GM12878 (cell line): ENCODE data around the gene E2F1. TPM values are rescaled to one million over a fixed set of nuclear protein-coding genes. Genes with fewer than 3 reads are reported as not detected.

Experiments used
- ATAC-seq: fragments of 200-7000 bp; cut with Tn5 transposase; 3 replicates; pipeline ENCODE4 v1.9.1; 2020; ENCODE audit warnings: mild to moderate bottlenecking, moderate library complexity
- BruUV-seq: library from RNA; stranded (reverse); fragments of 400-500 nt; replicated peaks from 2 replicates; lab custom pipeline; 2021; lab: Mats Ljungman, UMichigan
- CTCF ChIA-PET: fragments of 300-600 bp; sonication (Branson Sonifier 250); formaldehyde crosslinking; extraction: SDS; loops from one replicate; lab custom pipeline; 2021; ENCODE audit warnings: inconsistent platforms; lab: Yijun Ruan, JAX
- POLR2A ChIA-PET: fragments of 350-600 bp; formaldehyde crosslinking; extraction: SDS; loops from one replicate; lab custom pipeline; 2021; ENCODE audit warnings: inconsistent platforms; lab: Charles Lee
- RAD21 ChIA-PET: fragments of 300-600 bp; sonication (Branson Sonifier 250); formaldehyde crosslinking; loops from one replicate; lab custom pipeline; 2023; ENCODE audit warnings: antibody characterized with exemption; ENCODE audit not compliant: unreplicated experiment; lab: Charles Lee
- SMC1A ChIA-PET: fragments of 300-600 bp; sonication (Branson Sonifier 250); formaldehyde crosslinking; loops from one replicate; lab custom pipeline; 2023; ENCODE audit not compliant: unreplicated experiment, uncharacterized antibody; lab: Charles Lee
- DNase-seq: peaks from one replicate; pipeline ENCODE4 v3.0.0-alpha.2; 2011; ENCODE audit warnings: low read depth, low spot score
- FAIRE-seq: peaks from 3 replicates; lab custom pipeline; 2011; peaks lifted over from hg19 to GRCh38; lab: Jason Lieb, UNC
- H2AFZ ChIP-seq: 2 replicates; pipeline ENCODE4 v1.6.0; 2011; ENCODE audit warnings: low read depth, low read length, control low read depth; ENCODE audit not compliant: control insufficient read depth
- H3K27ac ChIP-seq: 2 replicates; pipeline ENCODE4 v1.5.1; 2011; ENCODE audit warnings: control low read depth; ENCODE audit not compliant: control insufficient read depth, insufficient read depth
- H3K27me3 ChIP-seq, 2 experiments: replicated peaks in 1 of 2; 2 replicates each; pipeline versions ENCODE4 v1.6.0 to v1.6.1; 2011; ENCODE audit warnings: low read length in 1 of 2; ENCODE audit not compliant: control insufficient read depth in 2 of 2, insufficient read depth in 2 of 2
- H3K36me3 ChIP-seq, 2 experiments: 2 replicates each; pipeline ENCODE4 v1.5.1; 2011; ENCODE audit warnings: low read length in 1 of 2; ENCODE audit not compliant: control insufficient read depth in 2 of 2, insufficient read depth in 2 of 2
- H3K4me1 ChIP-seq: 2 replicates; pipeline ENCODE4 v1.6.1; 2011; ENCODE audit warnings: mild to moderate bottlenecking, low read length, moderate library complexity, mixed read lengths; ENCODE audit not compliant: control insufficient read depth, insufficient read depth
- H3K4me2 ChIP-seq: 2 replicates; pipeline ENCODE4 v1.6.0; 2011; ENCODE audit warnings: control low read depth; ENCODE audit not compliant: control insufficient read depth, insufficient read depth
- H3K4me3 ChIP-seq: fragments of 200-600 bp; sonication (generic); 2 replicates; pipeline ENCODE4 v1.5.1; 2016
- H3K79me2 ChIP-seq: 2 replicates; pipeline ENCODE4 v1.6.0; 2011; ENCODE audit warnings: low read length; ENCODE audit not compliant: control insufficient read depth, insufficient read depth
- H3K9ac ChIP-seq: 2 replicates; pipeline ENCODE4 v1.8.0; 2011; ENCODE audit warnings: low read length, control low read depth, mixed read lengths; ENCODE audit not compliant: control insufficient read depth, insufficient read depth
- H3K9me3 ChIP-seq: replicated peaks from 3 replicates; pipeline ENCODE4 v1.5.1; 2011; ENCODE audit warnings: mild to moderate bottlenecking, low read length; ENCODE audit not compliant: control insufficient read depth, insufficient read depth
- H4K20me1 ChIP-seq: 2 replicates; pipeline ENCODE4 v1.6.0; 2011; ENCODE audit not compliant: control insufficient read depth, insufficient read depth
- BMI1 ChIP-seq: fragments of 450-650 bp; IDR thresholded peaks from 2 replicates; pipeline ENCODE4 v1.6.1; 2016; ENCODE audit warnings: mild to moderate bottlenecking, moderate library complexity, borderline replicate concordance
- FOXM1 ChIP-seq: IDR thresholded peaks from 2 replicates; pipeline ENCODE4 v1.6.1; 2012; ENCODE audit warnings: low read depth, mild to moderate bottlenecking, inconsistent platforms, low read length, moderate library complexity
- IRF5 ChIP-seq: fragments of 450-650 bp; IDR thresholded peaks from 2 replicates; pipeline ENCODE4 v1.6.1; 2017; ENCODE audit warnings: borderline replicate concordance
- MEF2B ChIP-seq: fragments of 450-650 bp; IDR thresholded peaks from 2 replicates; pipeline ENCODE4 v1.6.1; 2018; ENCODE audit warnings: mild to moderate bottlenecking, moderate library complexity; ENCODE audit not compliant: partially characterized antibody, poor library complexity, severe bottlenecking
- MYB ChIP-seq: fragments of 150-350 bp; IDR thresholded peaks from 2 replicates; pipeline ENCODE4 v1.6.1; 2014; ENCODE audit warnings: mild to moderate bottlenecking, low read depth, low read length, borderline replicate concordance
- NFIC ChIP-seq: IDR thresholded peaks from 2 replicates; pipeline ENCODE4 v1.6.1; 2012; ENCODE audit warnings: low read depth, mild to moderate bottlenecking, inconsistent platforms, low read length, moderate library complexity
- PML ChIP-seq: IDR thresholded peaks from 2 replicates; pipeline ENCODE4 v1.6.1; 2012; ENCODE audit warnings: low read length, inconsistent platforms
- SRF ChIP-seq, 2 experiments: IDR thresholded peaks; 2 replicates each; pipeline ENCODE4 v1.6.1; 2011; ENCODE audit warnings: low read depth in 2 of 2, low read length in 2 of 2, mild to moderate bottlenecking in 1 of 2, moderate library complexity in 1 of 2
- ZBTB4 ChIP-seq: fragments of 450-650 bp; formaldehyde crosslinking; IDR thresholded peaks from 2 replicates; pipeline ENCODE4 v1.4.0; 2022; ENCODE audit warnings: mild to moderate bottlenecking, moderate library complexity
- ZNF622 ChIP-seq: fragments of 450-650 bp; IDR thresholded peaks from 2 replicates; pipeline ENCODE4 v1.6.1; 2017; ENCODE audit warnings: mild to moderate bottlenecking, inconsistent platforms
- WGBS: methylation state at CpG from one replicate; pipeline ENCODE4 v1.1.6; 2016; ENCODE audit warnings: low lambda C conversion rate; ENCODE audit not compliant: insufficient replicate concordance, insufficient coverage; ENCODE audit errors: missing lambda C conversion rate; 5-methylcytosine and 5-hydroxymethylcytosine counted together
- in situ Hi-C: fragments of 300-500 bp; cut with MboI; formaldehyde crosslinking; loops from 9 replicates; pipeline ENCODE4 v1.14.3; 2018; ENCODE audit warnings: mixed read lengths
- intact Hi-C: fragments of 100-400 bp; cut with micrococcal nuclease; formaldehyde crosslinking; loops from one replicate; pipeline ENCODE4 v1.14.2; 2022; ENCODE audit not compliant: unreplicated experiment
- polyA plus RNA-seq, 11 experiments: library from polyadenylated mRNA; depleted of rRNA in 4 of 11; unstranded in 6 of 11; stranded (reverse) in 5 of 11; fragments of >200 nt; fragmentation: Nextera tagmentation in 4 of 11; fragmentation: Illumina TruSeq in 1 of 11; extraction: Ambion mirVana in 4 of 11; extraction: Trizol in 1 of 11; gene quantifications; 1 replicate in 1 of 11; 2 replicates in 10 of 11; pipeline versions ENCODE4 v1.2.1 to v1.2.3, GENCODE V29; 2011 to 2016; ENCODE audit warnings: inconsistent platforms in 2 of 11, missing spikeins in 2 of 11, low read depth in 1 of 11
- total RNA-seq, 4 experiments: library from RNA; depleted of rRNA in 3 of 4; stranded (reverse); fragments of >200 nt in 3 of 4; fragmentation: Illumina TruSeq in 1 of 4; extraction: Trizol in 1 of 4; gene quantifications; 2 replicates each; pipeline versions ENCODE4 v1.2.1 to v1.2.3, GENCODE V29; 2013 to 2021

E2F1 gene
- total and polyA plus RNA-seq, 10 of the 15 experiments (the other 5 are each of a cell fraction or from before 2014, with no cell fraction given) = 0.29 to 50.2 (median 19.7) TPM

- peaks cover 2% of the 10 kb centered on the region for H3K79me2 ChIP-seq
- DNase-seq (no peak), FAIRE-seq (no peak), ATAC-seq (no peak)
- intact Hi-C loops (loop anchor here (10.0 kb wide), 1 partner anchor 456 kb away; no protein-coding TSS in a partner anchor), in situ Hi-C loops (no loop called here)
- no peak for TF ChIP-seq NFIC
- no peak for TF ChIP-seq SRF (IDR thresholded peaks at IDR 0.05; ENCODE audit: low read depth in 2 of 2, low read length in 2 of 2)
- TF ChIP-seq BMI1 = no peak
- no peak for TF ChIP-seq MEF2B
- no peak for TF ChIP-seq ZNF622
- TF ChIP-seq MYB = no peak
- no peak for TF ChIP-seq PML
- TF ChIP-seq IRF5 = no peak
- no peak for TF ChIP-seq ZBTB4 (CRISPR knock-in tag)
- no peak for TF ChIP-seq FOXM1
- RAD21 ChIA-PET = interaction anchor here (0.7 to 3.3 kb wide), 24 partner anchors 10 to 296 kb away, joined by 3 to 25 read pairs (median 4); partner anchors contain the start of genes CBFA2T2, CDK5RAP1, PXMP4 and SNTA1
- no peaks in the 10 kb centered on the region for H3K36me3 ChIP-seq
- no TSS peak for BruUV-seq
- H4K20me1 ChIP-seq = peaks cover 4% of the 10 kb centered on the region; the same call in 1 of the 2 replicates
- no peaks in the 10 kb centered on the region for H3K9me3 ChIP-seq
- CTCF ChIA-PET = interaction anchor here (0.6 to 4.1 kb wide), 27 partner anchors 12 to 1458 kb away, joined by 3 to 43 read pairs (median 4); partner anchors contain the start of genes CBFA2T2, CDK5RAP1 and E2F1
- SMC1A ChIA-PET = interaction anchor here (0.6 to 4.0 kb wide), 17 partner anchors 11 to 267 kb away, joined by 3 to 20 read pairs (median 5); partner anchors contain the start of genes CBFA2T2, CDK5RAP1 and SNTA1
- H3K4me2 ChIP-seq = peak overlapping the region; percentile 99
- H2AFZ ChIP-seq = no peak overlapping the region
- POLR2A ChIA-PET = interaction anchor here (0.7 to 2.7 kb wide), 8 partner anchors 11 to 272 kb away, joined by 3 to 10 read pairs (median 3); no protein-coding TSS in a partner anchor
- 71% methylated on average over 13 of the region's 13 CpGs for WGBS
- H3K27me3 ChIP-seq = no peaks in the 10 kb centered on the region
- peaks cover 29% of the 10 kb centered on the region for H3K4me1 ChIP-seq
- no peak overlapping the region for H3K27ac ChIP-seq
- H3K4me3 ChIP-seq = 0 out of 2 replicates have a peak overlapping the region, but pooled peaks have one; percentile 49
- peak overlapping the region; percentile 36 for H3K9ac ChIP-seq
Measured at GRCh38 chr20:33668466-33669155, 17.6 kb downstream of the E2F1 start.
